ENCODE results near the gene MED14. TPM values are rescaled to one million over a fixed set of nuclear protein-coding genes. Genes with fewer than 3 reads are reported as not detected.
A peak's percentile ranks its signal among the peaks of the same experiment; 100 is the strongest.

The MED14 gene
- total and polyA plus RNA-seq, 10 of the 15 experiments (the other 5 are each of a cell fraction or from before 2014, with no cell fraction given): 8.8 to 99.4 (median 29.4) TPM

DNA sequence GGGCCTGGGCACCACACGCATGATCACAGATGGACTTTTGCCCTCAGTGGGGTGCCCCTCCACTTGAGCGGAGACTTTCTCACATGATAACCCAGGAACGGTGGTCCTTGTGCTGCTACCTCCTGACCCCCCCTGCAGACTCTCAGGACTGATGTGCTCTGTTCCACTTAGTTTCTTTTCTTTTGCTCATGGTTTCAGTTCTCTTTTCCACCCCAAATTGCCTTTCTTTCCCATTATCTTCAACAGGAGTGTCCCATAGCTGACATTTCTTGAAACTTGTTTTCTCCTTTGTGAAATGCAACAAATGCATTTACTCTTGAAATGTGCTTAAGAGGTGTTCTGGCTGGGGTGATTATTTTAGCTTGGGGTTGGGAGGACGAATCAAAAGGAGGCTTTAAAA lies 103.1 kb downstream of the MED14 start:
- TF ChIP-seq IKZF2 (IDR thresholded peaks at IDR 0.05) (peak in 1 of 2 experiments; percentile 22; a peak in 1 of 4 replicates), IRF4 (IDR thresholded peaks at IDR 0.05; ENCODE audit: low read depth, low read length) (no peak), SPI1 (IDR thresholded peaks at IDR 0.05; ENCODE audit: borderline replicate concordance, insufficient read depth, low read depth, low read length) (peak; percentile 71), MYB (IDR thresholded peaks at IDR 0.05; ENCODE audit: borderline replicate concordance, low read depth, low read length) (no peak), TCF3 (IDR thresholded peaks at IDR 0.05; ENCODE audit: borderline replicate concordance, insufficient read depth, low read depth, low read length) (no peak)
- TF ChIP-seq, protein P1, sequence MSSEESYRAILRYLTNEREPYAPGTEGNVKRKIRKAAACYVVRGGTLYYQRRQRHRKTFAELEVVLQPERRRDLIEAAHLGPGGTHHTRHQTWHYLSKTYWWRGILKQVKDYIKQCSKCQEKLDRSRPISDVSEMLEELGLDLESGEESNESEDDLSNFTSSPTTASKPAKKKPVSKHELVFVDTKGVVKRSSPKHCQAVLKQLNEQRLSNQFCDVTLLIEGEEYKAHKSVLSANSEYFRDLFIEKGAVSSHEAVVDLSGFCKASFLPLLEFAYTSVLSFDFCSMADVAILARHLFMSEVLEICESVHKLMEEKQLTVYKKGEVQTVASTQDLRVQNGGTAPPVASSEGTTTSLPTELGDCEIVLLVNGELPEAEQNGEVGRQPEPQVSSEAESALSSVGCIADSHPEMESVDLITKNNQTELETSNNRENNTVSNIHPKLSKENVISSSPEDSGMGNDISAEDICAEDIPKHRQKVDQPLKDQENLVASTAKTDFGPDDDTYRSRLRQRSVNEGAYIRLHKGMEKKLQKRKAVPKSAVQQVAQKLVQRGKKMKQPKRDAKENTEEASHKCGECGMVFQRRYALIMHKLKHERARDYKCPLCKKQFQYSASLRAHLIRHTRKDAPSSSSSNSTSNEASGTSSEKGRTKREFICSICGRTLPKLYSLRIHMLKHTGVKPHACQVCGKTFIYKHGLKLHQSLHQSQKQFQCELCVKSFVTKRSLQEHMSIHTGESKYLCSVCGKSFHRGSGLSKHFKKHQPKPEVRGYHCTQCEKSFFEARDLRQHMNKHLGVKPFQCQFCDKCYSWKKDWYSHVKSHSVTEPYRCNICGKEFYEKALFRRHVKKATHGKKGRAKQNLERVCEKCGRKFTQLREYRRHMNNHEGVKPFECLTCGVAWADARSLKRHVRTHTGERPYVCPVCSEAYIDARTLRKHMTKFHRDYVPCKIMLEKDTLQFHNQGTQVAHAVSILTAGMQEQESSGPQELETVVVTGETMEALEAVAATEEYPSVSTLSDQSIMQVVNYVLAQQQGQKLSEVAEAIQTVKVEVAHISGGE (CRISPR knock-in tag; IDR thresholded peaks at IDR 0.05): no peak
- TF ChIP-seq, protein P2, sequence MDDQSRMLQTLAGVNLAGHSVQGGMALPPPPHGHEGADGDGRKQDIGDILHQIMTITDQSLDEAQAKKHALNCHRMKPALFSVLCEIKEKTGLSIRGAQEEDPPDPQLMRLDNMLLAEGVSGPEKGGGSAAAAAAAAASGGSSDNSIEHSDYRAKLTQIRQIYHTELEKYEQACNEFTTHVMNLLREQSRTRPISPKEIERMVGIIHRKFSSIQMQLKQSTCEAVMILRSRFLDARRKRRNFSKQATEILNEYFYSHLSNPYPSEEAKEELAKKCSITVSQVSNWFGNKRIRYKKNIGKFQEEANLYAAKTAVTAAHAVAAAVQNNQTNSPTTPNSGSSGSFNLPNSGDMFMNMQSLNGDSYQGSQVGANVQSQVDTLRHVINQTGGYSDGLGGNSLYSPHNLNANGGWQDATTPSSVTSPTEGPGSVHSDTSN (IDR thresholded peaks at IDR 0.05; ENCODE audit: insufficient replicate concordance, low read depth, low read length): no peak
- TF ChIP-seq, protein P3, sequence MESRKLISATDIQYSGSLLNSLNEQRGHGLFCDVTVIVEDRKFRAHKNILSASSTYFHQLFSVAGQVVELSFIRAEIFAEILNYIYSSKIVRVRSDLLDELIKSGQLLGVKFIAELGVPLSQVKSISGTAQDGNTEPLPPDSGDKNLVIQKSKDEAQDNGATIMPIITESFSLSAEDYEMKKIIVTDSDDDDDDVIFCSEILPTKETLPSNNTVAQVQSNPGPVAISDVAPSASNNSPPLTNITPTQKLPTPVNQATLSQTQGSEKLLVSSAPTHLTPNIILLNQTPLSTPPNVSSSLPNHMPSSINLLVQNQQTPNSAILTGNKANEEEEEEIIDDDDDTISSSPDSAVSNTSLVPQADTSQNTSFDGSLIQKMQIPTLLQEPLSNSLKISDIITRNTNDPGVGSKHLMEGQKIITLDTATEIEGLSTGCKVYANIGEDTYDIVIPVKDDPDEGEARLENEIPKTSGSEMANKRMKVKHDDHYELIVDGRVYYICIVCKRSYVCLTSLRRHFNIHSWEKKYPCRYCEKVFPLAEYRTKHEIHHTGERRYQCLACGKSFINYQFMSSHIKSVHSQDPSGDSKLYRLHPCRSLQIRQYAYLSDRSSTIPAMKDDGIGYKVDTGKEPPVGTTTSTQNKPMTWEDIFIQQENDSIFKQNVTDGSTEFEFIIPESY (IDR thresholded peaks at IDR 0.05): no peak
- TF ChIP-seq, protein P4, sequence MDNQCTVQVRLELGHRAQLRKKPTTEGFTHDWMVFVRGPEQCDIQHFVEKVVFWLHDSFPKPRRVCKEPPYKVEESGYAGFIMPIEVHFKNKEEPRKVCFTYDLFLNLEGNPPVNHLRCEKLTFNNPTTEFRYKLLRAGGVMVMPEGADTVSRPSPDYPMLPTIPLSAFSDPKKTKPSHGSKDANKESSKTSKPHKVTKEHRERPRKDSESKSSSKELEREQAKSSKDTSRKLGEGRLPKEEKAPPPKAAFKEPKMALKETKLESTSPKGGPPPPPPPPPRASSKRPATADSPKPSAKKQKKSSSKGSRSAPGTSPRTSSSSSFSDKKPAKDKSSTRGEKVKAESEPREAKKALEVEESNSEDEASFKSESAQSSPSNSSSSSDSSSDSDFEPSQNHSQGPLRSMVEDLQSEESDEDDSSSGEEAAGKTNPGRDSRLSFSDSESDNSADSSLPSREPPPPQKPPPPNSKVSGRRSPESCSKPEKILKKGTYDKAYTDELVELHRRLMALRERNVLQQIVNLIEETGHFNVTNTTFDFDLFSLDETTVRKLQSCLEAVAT (IDR thresholded peaks at IDR 0.05): no peak
- TF ChIP-seq, protein P5, sequence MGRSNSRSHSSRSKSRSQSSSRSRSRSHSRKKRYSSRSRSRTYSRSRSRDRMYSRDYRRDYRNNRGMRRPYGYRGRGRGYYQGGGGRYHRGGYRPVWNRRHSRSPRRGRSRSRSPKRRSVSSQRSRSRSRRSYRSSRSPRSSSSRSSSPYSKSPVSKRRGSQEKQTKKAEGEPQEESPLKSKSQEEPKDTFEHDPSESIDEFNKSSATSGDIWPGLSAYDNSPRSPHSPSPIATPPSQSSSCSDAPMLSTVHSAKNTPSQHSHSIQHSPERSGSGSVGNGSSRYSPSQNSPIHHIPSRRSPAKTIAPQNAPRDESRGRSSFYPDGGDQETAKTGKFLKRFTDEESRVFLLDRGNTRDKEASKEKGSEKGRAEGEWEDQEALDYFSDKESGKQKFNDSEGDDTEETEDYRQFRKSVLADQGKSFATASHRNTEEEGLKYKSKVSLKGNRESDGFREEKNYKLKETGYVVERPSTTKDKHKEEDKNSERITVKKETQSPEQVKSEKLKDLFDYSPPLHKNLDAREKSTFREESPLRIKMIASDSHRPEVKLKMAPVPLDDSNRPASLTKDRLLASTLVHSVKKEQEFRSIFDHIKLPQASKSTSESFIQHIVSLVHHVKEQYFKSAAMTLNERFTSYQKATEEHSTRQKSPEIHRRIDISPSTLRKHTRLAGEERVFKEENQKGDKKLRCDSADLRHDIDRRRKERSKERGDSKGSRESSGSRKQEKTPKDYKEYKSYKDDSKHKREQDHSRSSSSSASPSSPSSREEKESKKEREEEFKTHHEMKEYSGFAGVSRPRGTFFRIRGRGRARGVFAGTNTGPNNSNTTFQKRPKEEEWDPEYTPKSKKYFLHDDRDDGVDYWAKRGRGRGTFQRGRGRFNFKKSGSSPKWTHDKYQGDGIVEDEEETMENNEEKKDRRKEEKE (IDR thresholded peaks at IDR 0.05): no peak
- ChIA-PET SMC1A (ENCODE audit: uncharacterized antibody, unreplicated experiment) (interaction anchor here (1.5 kb wide), 1 partner anchor 92 kb away, joined by 3 read pairs; no protein-coding TSS in a partner anchor), POLR2A (no interaction called here), CTCF (interaction anchor here (0.7 to 1.7 kb wide), 5 partner anchors 19 to 484 kb away, joined by 3 to 5 read pairs (median 3); no protein-coding TSS in a partner anchor), RAD21 (ENCODE audit: unreplicated experiment) (interaction anchor here (0.8 kb wide), 1 partner anchor 88 kb away, joined by 3 read pairs; no protein-coding TSS in a partner anchor)
- Histone ChIP-seq H3K4me1 (ENCODE audit: control insufficient read depth, insufficient read depth, low read length) (no peaks in the 10 kb centered on the region; the same call in 1 of the 2 replicates), H2AFZ (ENCODE audit: control insufficient read depth, low read depth, low read length) (no peak overlapping the region), H3K27me3 (replicated peaks in 1 of 2; ENCODE audit: control insufficient read depth in 2 of 2, insufficient read depth in 2 of 2, low read length in 1 of 2) (no peaks in the 10 kb centered on the region), H3K4me2 (ENCODE audit: control insufficient read depth, insufficient read depth) (no peak overlapping the region), H4K20me1 (ENCODE audit: control insufficient read depth, insufficient read depth) (no peaks in the 10 kb centered on the region; the same call in 1 of the 2 replicates), H3K27ac (ENCODE audit: control insufficient read depth, insufficient read depth) (no peak overlapping the region), H3K9me3 (replicated peaks; ENCODE audit: control insufficient read depth, insufficient read depth, low read length) (no peaks in the 10 kb centered on the region), H3K9ac (ENCODE audit: control insufficient read depth, insufficient read depth, low read length) (no peak overlapping the region), H3K4me3 (no peak overlapping the region), H3K36me3 (ENCODE audit: control insufficient read depth in 2 of 2, insufficient read depth in 2 of 2, low read length in 1 of 2) (peaks cover 7 to 34% of the 10 kb centered on the region in 2 experiments), H3K79me2 (ENCODE audit: control insufficient read depth, insufficient read depth, low read length) (no peaks in the 10 kb centered on the region)
- in situ Hi-C loops (cut with MboI): no loop called here
- no TSS peak for BruUV-seq (replicated peaks)
- DNase-seq (ENCODE audit: low read depth, low spot score): no peak
- no peak for FAIRE-seq
- intact Hi-C loops (cut with micrococcal nuclease; ENCODE audit: unreplicated experiment): no loop called here
- 77% methylated on average over 4 of the region's 4 CpGs for WGBS (ENCODE audit: insufficient coverage, insufficient replicate concordance, low lambda C conversion rate, missing lambda C conversion rate)
- no peak for ATAC-seq

All from GM12878 (cell line).